HepG2 (cell line): ENCODE measurements around the gene FGD3. TPM values are rescaled to one million over a fixed set of nuclear protein-coding genes. Genes with fewer than 3 reads are reported as not detected.

ENCODE experiments used
- ATAC-seq: fragments of 200-7000 bp; cut with Tn5 transposase; 3 replicates; pipeline ENCODE4 v1.9.1; 2020; ENCODE audit warnings: mild to moderate bottlenecking, moderate library complexity
- BruUV-seq: library from RNA; stranded (reverse); fragments of 400-500 nt; replicated peaks from 2 replicates; lab custom pipeline; 2021; lab: Mats Ljungman, UMichigan
- CTCF ChIA-PET: fragments of 300-600 bp; formaldehyde crosslinking; extraction: SDS; loops from one replicate; lab custom pipeline; 2021; ENCODE audit warnings: low total read pairs, inconsistent platforms, low intra/inter-chr PET ratio; lab: Yijun Ruan, JAX
- POLR2A ChIA-PET: fragments of 350-600 bp; sonication (Branson Sonifier 250); formaldehyde crosslinking; loops from one replicate; lab custom pipeline; 2020; ENCODE audit warnings: antibody characterized with exemption, inconsistent platforms; lab: Yijun Ruan, JAX
- DNase-seq: peaks from one replicate; pipeline ENCODE4 v3.0.0-alpha.2; 2015; ENCODE audit warnings: low spot score
- FAIRE-seq: peaks from 3 replicates; lab custom pipeline; 2011; peaks lifted over from hg19 to GRCh38; lab: Jason Lieb, UNC
- H2AFZ ChIP-seq: one replicate; pipeline ENCODE4 v1.6.1; 2011; ENCODE audit warnings: low read length, inconsistent platforms
- H3K27ac ChIP-seq: fragments of 300-600 bp; 3 replicates; pipeline ENCODE4 v1.8.0; 2011; ENCODE audit warnings: mixed run types, mild to moderate bottlenecking, mixed read lengths, low read length, inconsistent platforms; ENCODE audit not compliant: insufficient read depth; ENCODE audit errors: extremely low read length
- H3K27me3 ChIP-seq, 2 experiments: fragments of 200-600 bp in 1 of 2; 2 replicates in 1 of 2; 3 replicates in 1 of 2; pipeline versions ENCODE4 v1.6.0 to v1.8.0; 2011; ENCODE audit warnings: low read length in 2 of 2, mild to moderate bottlenecking in 2 of 2, moderate library complexity in 2 of 2, inconsistent platforms in 1 of 2; ENCODE audit not compliant: insufficient read depth in 2 of 2, control insufficient read depth in 1 of 2
- H3K36me3 ChIP-seq, 2 experiments: fragments of 200-600 bp in 1 of 2; replicated peaks in 1 of 2; 2 replicates in 1 of 2; 3 replicates in 1 of 2; pipeline versions ENCODE4 v1.5.1 to v1.8.0; 2011; ENCODE audit warnings: low read length in 2 of 2, inconsistent platforms in 1 of 2; ENCODE audit not compliant: insufficient read depth in 2 of 2, control insufficient read depth in 1 of 2
- H3K4me1 ChIP-seq: 2 replicates; pipeline ENCODE4 v1.5.1; 2012; ENCODE audit warnings: low read length, inconsistent platforms; ENCODE audit not compliant: insufficient read depth
- H3K4me2 ChIP-seq: 2 replicates; pipeline ENCODE4 v1.6.0; 2011; ENCODE audit warnings: low read depth, low read length, inconsistent platforms
- H3K4me3 ChIP-seq, 3 experiments: fragments of 200-600 bp in 1 of 3; sonication (generic), shearing (Covaris generic) in 1 of 3; replicated peaks in 1 of 3; 2 replicates each; pipeline ENCODE4 v1.5.1; 2011 to 2016; ENCODE audit warnings: low read length in 3 of 3, inconsistent platforms in 2 of 3, low read depth in 2 of 3, mild to moderate bottlenecking in 2 of 3, control low read depth in 1 of 3, mixed read lengths in 1 of 3; ENCODE audit not compliant: insufficient read depth in 1 of 3
- H3K79me2 ChIP-seq: one replicate; pipeline ENCODE4 v1.6.1; 2011; ENCODE audit warnings: low read length, inconsistent platforms; ENCODE audit not compliant: insufficient read depth
- H3K9ac ChIP-seq: 2 replicates; pipeline ENCODE4 v1.6.0; 2011; ENCODE audit warnings: mild to moderate bottlenecking, low read depth, low read length, inconsistent platforms; ENCODE audit not compliant: insufficient read depth
- H3K9me3 ChIP-seq: 2 replicates; pipeline ENCODE4 v1.5.1; 2012; ENCODE audit warnings: mild to moderate bottlenecking, low read length
- H4K20me1 ChIP-seq: 2 replicates; pipeline ENCODE4 v1.6.0; 2011; ENCODE audit warnings: inconsistent platforms, mild to moderate bottlenecking, low read length, moderate library complexity; ENCODE audit not compliant: insufficient read depth
- BHLHE40 ChIP-seq: IDR thresholded peaks from 2 replicates; pipeline ENCODE4 v1.6.1; 2011; ENCODE audit warnings: low read length, improper control_type of control experiment
- CENPX ChIP-seq: sonication (generic); formaldehyde crosslinking; IDR thresholded peaks from 2 replicates; pipeline ENCODE4 v1.9.0; 2021; ENCODE audit warnings: mild to moderate bottlenecking, missing genetic modification reagents, moderate library complexity
- ETS1 ChIP-seq: sonication (generic); formaldehyde crosslinking; IDR thresholded peaks from 2 replicates; pipeline ENCODE4 v1.4.0; 2020; ENCODE audit warnings: missing genetic modification reagents
- HCFC1 ChIP-seq: fragments of 150-350 bp; IDR thresholded peaks from 2 replicates; pipeline ENCODE4 v1.6.1; 2014; ENCODE audit warnings: low read depth, low read length
- MZF1 ChIP-seq: sonication (generic); formaldehyde crosslinking; IDR thresholded peaks from 2 replicates; pipeline ENCODE4 v1.8.1; 2023; ENCODE audit warnings: mild to moderate bottlenecking, missing genetic modification reagents, borderline replicate concordance
- PRDM4 ChIP-seq: sonication (generic); formaldehyde crosslinking; IDR thresholded peaks from 2 replicates; pipeline ENCODE4 v1.9.0; 2021; ENCODE audit warnings: missing genetic modification reagents, borderline replicate concordance
- SCMH1 ChIP-seq: sonication (generic); formaldehyde crosslinking; IDR thresholded peaks from 2 replicates; pipeline ENCODE4 v1.9.0; 2021; ENCODE audit warnings: missing genetic modification reagents, mild to moderate bottlenecking, borderline replicate concordance
- SIN3B ChIP-seq: fragments of 150-350 bp; IDR thresholded peaks from 2 replicates; pipeline ENCODE4 v1.6.1; 2014; ENCODE audit warnings: low read length
- TCF12 ChIP-seq, 2 experiments: fragments of 450-650 bp in 1 of 2; sonication (generic) in 1 of 2; formaldehyde crosslinking in 1 of 2; IDR thresholded peaks; 2 replicates each; pipeline versions ENCODE4 v1.6.1 to v1.8.0; 2017 to 2022; ENCODE audit warnings: antibody characterized with exemption in 1 of 2, mild to moderate bottlenecking in 1 of 2, missing genetic modification reagents in 1 of 2, moderate library complexity in 1 of 2
- ZFP36 ChIP-seq: fragments of 150-350 bp; IDR thresholded peaks from 2 replicates; pipeline ENCODE4 v1.6.1; 2018; ENCODE audit warnings: borderline replicate concordance, low read length, low read depth; ENCODE audit not compliant: partially characterized antibody
- WGBS: methylation state at CpG from one replicate; pipeline ENCODE4 v1.1.6; 2017; ENCODE audit warnings: low lambda C conversion rate; 5-methylcytosine and 5-hydroxymethylcytosine counted together
- in situ Hi-C: cut with HindIII; loops from 2 replicates; pipeline ENCODE4 v1.10.0; 2017; ENCODE audit warnings: low pct_unique_long_range_greater_than_20kb; ENCODE audit not compliant: extremely low pct_ligation_motif_present
- intact Hi-C: fragments of 100-400 bp; cut with micrococcal nuclease; formaldehyde crosslinking; loops from one replicate; pipeline ENCODE4 v1.10.0; 2022; ENCODE audit not compliant: unreplicated experiment
- polyA plus RNA-seq, 8 experiments: library from polyadenylated mRNA; depleted of rRNA in 3 of 8; stranded (reverse) in 7 of 8; unstranded in 1 of 8; fragments of >200 nt; fragmentation: Illumina TruSeq in 4 of 8; extraction: Trizol in 4 of 8; gene quantifications; 2 replicates each; pipeline versions ENCODE4 v1.2.1 to v1.2.3, GENCODE V29; 2011 to 2016; ENCODE audit warnings: low read depth in 4 of 8, missing spikeins in 1 of 8, mixed read lengths in 1 of 8; ENCODE audit not compliant: insufficient read depth in 1 of 8
- total RNA-seq, 5 experiments: library from RNA; depleted of rRNA; stranded (reverse); fragments of >200 nt; fragmentation: Illumina TruSeq; extraction: Trizol; gene quantifications; 2 replicates each; pipeline ENCODE4 v1.2.3, GENCODE V29; 2016; ENCODE audit warnings: low read depth in 1 of 5
- TF ChIP-seq, protein P1 (sequence below): sonication (generic); formaldehyde crosslinking; IDR thresholded peaks from 2 replicates; pipeline ENCODE4 v1.4.0; 2020; ENCODE audit warnings: mild to moderate bottlenecking, missing genetic modification reagents

The FGD3 gene
- total and polyA plus RNA-seq, 2 of the 13 experiments (the other 11 are each of a cell fraction or from before 2014, with no cell fraction given): 0.53 to 1.1 TPM

GRCh38 chr9:93080406-93080805 lies 133.1 kb downstream of the FGD3 start (continued):
- no peak for TF ChIP-seq MZF1 (CRISPR knock-in tag)

- intact Hi-C loops: no loop called here
Measured at GRCh38 chr9:93081081-93081529, 133.8 kb downstream of the FGD3 start.

More at GRCh38 chr9:93081081-93081529, 133.8 kb downstream of the FGD3 start:
- whole genome bisulfite sequencing: 67% methylated on average over 6 of the region's 10 CpGs
- Histone ChIP-seq H3K27me3 (no peaks in the 10 kb centered on the region; a peak in 1 of 5 replicates), H3K4me1 (no peaks in the 10 kb centered on the region), H3K9me3 (no peaks in the 10 kb centered on the region), H3K27ac (no peak overlapping the region), H3K36me3 (no peaks in the 10 kb centered on the region), H3K79me2 (no peaks in the 10 kb centered on the region), H2AFZ (no peak overlapping the region), H3K4me2 (no peak overlapping the region), H4K20me1 (no peaks in the 10 kb centered on the region), H3K4me3 (no peak overlapping the region), H3K9ac (no peak overlapping the region)
- CTCF ChIA-PET: no interaction called here
- in situ Hi-C loops: no loop called here
- no peak for DNase-seq
- ATAC-seq: no peak
- no peak for FAIRE-seq
- BruUV-seq: no TSS peak
- POLR2A ChIA-PET: no interaction called here
- TF ChIP-seq, protein P1, sequence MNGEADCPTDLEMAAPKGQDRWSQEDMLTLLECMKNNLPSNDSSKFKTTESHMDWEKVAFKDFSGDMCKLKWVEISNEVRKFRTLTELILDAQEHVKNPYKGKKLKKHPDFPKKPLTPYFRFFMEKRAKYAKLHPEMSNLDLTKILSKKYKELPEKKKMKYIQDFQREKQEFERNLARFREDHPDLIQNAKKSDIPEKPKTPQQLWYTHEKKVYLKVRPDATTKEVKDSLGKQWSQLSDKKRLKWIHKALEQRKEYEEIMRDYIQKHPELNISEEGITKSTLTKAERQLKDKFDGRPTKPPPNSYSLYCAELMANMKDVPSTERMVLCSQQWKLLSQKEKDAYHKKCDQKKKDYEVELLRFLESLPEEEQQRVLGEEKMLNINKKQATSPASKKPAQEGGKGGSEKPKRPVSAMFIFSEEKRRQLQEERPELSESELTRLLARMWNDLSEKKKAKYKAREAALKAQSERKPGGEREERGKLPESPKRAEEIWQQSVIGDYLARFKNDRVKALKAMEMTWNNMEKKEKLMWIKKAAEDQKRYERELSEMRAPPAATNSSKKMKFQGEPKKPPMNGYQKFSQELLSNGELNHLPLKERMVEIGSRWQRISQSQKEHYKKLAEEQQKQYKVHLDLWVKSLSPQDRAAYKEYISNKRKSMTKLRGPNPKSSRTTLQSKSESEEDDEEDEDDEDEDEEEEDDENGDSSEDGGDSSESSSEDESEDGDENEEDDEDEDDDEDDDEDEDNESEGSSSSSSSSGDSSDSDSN (CRISPR knock-in tag): no peak
- TF ChIP-seq ZFP36 (no peak), SIN3B (no peak), SCMH1 (CRISPR knock-in tag) (no peak), CENPX (CRISPR knock-in tag) (no peak), BHLHE40 (no peak), PRDM4 (CRISPR knock-in tag) (no peak), HCFC1 (no peak), ETS1 (CRISPR knock-in tag) (no peak), TCF12 (IDR thresholded peaks at IDR 0.05) (no peak), TCF12 (CRISPR knock-in tag; IDR thresholded peaks at IDR 0.05) (no peak)
- TF ChIP-seq, all 625 proteins: peak for 0
